GM18909 (cell line): Measurements from ENCODE around the gene PRPF39.
"Not testable (repeated sequence)": the region's sequence is repeated elsewhere in the genome, so short reads cannot be mapped to it uniquely, and the experiment has no call there.

Experiments
- ATAC-seq: cut with Tn5 transposase; IDR thresholded peaks from one replicate; pipeline ENCODE4 v1.9.1; 2021; ENCODE audit warnings: mild to moderate bottlenecking; ENCODE audit not compliant: unreplicated experiment, poor library complexity

PRPF39 gene

GRCh38 chr14:45135659-45136395, 51.9 kb downstream of the PRPF39 start, which contains the start of gene FANCM:
Gene FANCM, plus strand, starts transcription at chr14:45135930. Its CDS starts 102 bp downstream, at chr14:45136032.
- ATAC-seq, result peak; percentile 40

- ATAC-seq, result no peak
Measured at GRCh38 chr14:45136399-45136798, 52.5 kb downstream of the PRPF39 start.

GRCh38 chr14:45140661-45141187, 56.8 kb downstream of the PRPF39 start:
- ATAC-seq, result no peak

- ATAC-seq, result not testable (repeated sequence)
Measured at GRCh38 chr14:45142083-45142482, 58.2 kb downstream of the PRPF39 start.

- ATAC-seq, result peak; percentile 69
Measured at GRCh38 chr14:45144658-45145057, 60.7 kb downstream of the PRPF39 start.

GRCh38 chr14:45145214-45145613, 61.3 kb downstream of the PRPF39 start:
- ATAC-seq, result peak; percentile 59

GRCh38 chr14:45149602-45150001, 65.7 kb downstream of the PRPF39 start:
- no peak for ATAC-seq

GRCh38 chr14:45150386-45150890, 66.5 kb downstream of the PRPF39 start:
- ATAC-seq, result no peak

- peak; percentile 63 for ATAC-seq
Measured at GRCh38 chr14:45156067-45156466, 72.2 kb downstream of the PRPF39 start.
